ENCODE data around the gene KLHL40.
A peak's percentile ranks its signal among the peaks of the same experiment; 100 is the strongest.

The KLHL40 gene

DNA sequence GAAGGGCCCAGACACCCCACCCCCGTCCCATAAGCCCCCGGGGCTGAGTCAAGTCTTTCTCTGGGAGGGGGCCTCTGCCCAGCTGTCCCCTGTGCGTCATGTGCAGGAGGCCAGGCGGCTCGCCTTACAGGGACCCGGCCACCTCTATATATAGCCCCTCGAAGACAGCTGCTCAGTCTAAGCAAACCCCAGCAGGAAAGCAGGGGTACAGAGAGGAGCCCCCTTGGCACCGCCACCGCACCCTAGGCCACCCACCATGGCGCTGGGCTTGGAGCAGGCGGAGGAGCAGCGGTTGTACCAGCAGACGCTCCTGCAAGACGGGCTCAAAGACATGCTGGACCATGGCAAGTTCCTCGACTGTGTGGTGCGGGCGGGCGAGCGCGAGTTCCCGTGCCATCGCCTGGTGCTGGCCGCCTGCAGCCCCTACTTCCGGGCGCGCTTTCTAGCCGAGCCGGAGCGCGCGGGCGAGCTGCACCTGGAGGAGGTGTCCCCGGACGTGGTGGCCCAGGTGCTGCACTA is at the start of gene KLHL40:
KLHL40 (plus strand) TSS at position 175 of the 519 bp plus-strand sequence; CDS start at position 257, 82 bp downstream.
- no peak for DNase-seq (ENCODE audit: low spot score)

GRCh38 chr3:42637001-42637400 is 48.3 kb upstream of the KLHL40 start:
- no peak for DNase-seq (ENCODE audit: low spot score)

- DNase-seq (ENCODE audit: low spot score) = no peak
Measured at GRCh38 chr3:42638339-42638842, 46.9 kb upstream of the KLHL40 start.

DNA sequence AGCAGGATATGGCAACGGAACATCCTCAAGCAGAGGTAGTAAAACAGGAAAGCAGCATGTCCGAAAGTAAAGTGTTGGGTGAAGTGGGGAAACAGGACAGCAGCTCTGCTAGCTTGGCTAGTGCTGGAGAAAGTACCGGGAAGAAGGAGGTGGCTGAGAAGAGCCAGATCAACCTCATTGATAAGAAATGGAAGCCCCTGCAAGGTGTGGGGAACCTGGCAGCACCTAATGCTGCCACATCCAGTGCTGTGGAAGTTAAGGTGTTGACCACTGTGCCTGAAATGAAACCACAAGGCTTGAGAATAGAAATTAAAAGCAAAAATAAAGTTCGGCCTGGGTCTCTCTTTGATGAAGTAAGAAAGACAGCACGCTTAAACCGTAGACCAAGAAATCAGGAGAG is 46.1 kb upstream of the KLHL40 start:
- DNase-seq (ENCODE audit: low spot score) = no peak

GRCh38 chr3:42640129-42640528 is 45.2 kb upstream of the KLHL40 start:
- DNase-seq (ENCODE audit: low spot score) = no peak

- DNase-seq (ENCODE audit: low spot score) = no peak
Measured at GRCh38 chr3:42640771-42641370, 44.5 kb upstream of the KLHL40 start.

DNA sequence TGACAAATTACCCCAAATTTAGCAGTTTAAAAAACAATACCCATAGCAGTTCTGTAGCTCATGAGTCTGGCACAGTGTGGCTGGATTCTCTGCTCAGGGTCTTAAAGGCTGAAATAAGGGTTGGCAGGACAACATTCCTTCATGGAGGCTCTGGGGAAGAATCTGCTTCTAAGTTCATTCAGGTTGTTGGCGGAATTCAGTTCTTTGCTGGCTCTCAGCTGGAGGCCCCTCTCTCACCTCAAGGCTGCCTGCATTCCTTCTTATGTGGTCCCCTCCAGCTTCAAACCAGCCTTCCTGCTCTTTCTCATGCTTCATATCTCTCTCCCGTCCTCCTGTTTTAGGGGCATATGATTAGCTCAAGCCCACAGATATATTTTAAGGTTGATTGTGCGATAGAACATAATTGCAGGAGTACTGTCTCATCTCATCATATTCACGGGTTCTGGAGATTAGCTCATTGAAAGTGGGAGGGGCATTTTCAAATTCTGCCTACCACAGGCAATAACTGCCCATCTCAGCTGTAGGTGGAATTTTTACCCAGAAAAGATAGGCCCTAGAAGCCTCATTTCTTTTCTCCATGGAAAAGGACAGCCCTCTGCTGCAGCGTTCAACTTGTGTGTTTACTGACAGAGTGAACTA is 37.4 kb upstream of the KLHL40 start:
- no peak for DNase-seq (ENCODE audit: low spot score)

GRCh38 chr3:42649006-42649405 is 36.3 kb upstream of the KLHL40 start:
- DNase-seq (ENCODE audit: low spot score) = no peak

- no peak for DNase-seq (ENCODE audit: low spot score)
Measured at GRCh38 chr3:42649783-42650182, 35.6 kb upstream of the KLHL40 start.

DNA sequence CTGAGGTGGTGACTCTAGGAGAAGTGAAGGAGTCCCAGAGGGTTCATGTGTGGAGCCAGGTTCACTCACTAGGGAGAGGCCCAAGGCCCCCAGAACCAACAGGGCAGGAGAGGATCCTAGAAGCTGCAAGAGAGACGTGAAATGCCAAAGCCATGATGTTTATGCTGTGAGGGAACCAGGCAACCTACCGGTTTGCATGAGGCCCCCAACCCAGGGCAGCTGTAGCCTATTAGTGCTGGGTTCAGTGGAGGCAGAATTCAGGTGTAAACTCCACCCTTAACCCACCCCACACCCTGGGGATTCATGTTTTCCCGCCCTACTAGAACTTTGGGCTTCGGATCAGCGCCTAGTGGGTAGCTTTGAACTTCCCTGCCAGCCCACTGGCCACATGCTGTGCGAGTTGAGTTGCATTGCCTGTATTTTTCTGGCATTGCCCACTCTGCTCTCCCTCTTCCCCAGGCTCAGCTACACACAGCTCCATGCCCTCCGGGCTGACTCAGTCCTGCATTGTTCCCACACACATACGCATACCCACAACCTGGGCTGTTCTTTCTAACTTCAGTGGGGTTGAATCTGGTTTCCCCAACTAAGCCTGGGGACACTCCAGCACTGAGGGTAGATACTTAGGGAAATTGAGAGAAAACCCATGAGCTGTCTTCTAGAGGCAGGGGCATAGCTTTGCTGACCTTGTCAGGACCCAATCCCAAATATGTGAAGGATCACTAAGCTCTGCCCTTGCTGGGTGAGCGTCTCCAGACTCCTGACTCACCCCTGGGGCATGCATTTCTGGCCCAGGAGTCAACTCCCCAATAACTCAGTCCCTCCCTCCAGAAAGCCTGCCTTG is 33.9 kb upstream of the KLHL40 start:
- DNase-seq (ENCODE audit: low spot score) = no peak

GRCh38 chr3:42652251-42652610 is 33.1 kb upstream of the KLHL40 start:
- DNase-seq (ENCODE audit: low spot score) = no peak

- DNase-seq (ENCODE audit: low spot score) = no peak
Measured at GRCh38 chr3:42652611-42653302, 32.6 kb upstream of the KLHL40 start.

- DNase-seq (ENCODE audit: low spot score) = no peak
Measured at GRCh38 chr3:42653303-42653559, 32.1 kb upstream of the KLHL40 start.

GRCh38 chr3:42653560-42654330 is 31.6 kb upstream of the KLHL40 start, which contains the start of gene ZBTB47:
ZBTB47 (plus strand) TSS chr3:42653697; CDS start chr3:42658356, 4,659 bp downstream.
- DNase-seq (ENCODE audit: low spot score) = peak; percentile 73

DNA sequence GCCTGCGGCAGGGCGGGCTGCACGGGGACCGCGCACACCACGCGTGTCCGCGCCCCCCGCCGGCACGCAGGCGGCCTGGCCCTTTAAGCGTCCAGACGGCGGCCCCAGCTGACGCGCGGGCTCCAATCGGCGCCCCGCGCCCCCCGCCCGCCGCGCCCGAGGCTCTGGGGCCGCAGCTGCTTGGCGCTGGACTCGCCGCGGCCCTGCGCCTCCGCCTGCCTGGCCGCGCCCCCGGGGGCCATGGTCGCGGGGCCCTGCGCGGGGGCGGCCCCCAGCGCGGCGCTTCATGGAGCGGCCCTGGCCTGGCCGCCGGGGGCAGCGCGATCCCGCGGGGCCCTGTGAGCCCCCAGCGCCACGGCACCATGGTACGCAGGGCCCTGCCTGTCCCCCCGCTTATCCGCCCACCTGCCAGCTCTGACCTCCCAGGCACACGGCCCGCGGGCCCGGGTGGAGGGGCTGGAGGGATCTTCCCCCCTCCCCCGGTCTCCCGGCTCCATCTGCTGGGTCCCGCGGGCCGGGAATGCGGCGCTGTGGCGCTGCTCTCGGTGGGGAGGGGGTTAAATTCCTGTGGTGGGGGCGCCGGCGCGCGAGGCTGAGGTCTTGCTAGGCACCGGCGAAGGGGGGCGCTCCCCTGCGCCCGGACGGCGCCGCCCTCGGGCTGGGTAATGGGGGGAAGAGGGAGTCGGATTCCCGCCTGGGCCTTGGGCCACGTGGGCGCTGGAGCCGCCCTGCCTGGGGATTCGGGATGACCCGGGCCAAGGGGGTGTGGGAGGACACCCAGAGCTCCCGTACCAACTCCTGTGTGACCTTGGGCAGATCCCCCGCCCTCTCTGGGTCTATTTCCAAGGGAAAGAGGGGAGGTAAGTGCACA is 30.8 kb upstream of the KLHL40 start:
- peak; percentile 85 for DNase-seq (ENCODE audit: low spot score)

- DNase-seq (ENCODE audit: low spot score) = no peak
Measured at GRCh38 chr3:42655331-42655888, 29.9 kb upstream of the KLHL40 start.

- DNase-seq (ENCODE audit: low spot score) = no peak
Measured at GRCh38 chr3:42655980-42656679, 29.2 kb upstream of the KLHL40 start.

DNA sequence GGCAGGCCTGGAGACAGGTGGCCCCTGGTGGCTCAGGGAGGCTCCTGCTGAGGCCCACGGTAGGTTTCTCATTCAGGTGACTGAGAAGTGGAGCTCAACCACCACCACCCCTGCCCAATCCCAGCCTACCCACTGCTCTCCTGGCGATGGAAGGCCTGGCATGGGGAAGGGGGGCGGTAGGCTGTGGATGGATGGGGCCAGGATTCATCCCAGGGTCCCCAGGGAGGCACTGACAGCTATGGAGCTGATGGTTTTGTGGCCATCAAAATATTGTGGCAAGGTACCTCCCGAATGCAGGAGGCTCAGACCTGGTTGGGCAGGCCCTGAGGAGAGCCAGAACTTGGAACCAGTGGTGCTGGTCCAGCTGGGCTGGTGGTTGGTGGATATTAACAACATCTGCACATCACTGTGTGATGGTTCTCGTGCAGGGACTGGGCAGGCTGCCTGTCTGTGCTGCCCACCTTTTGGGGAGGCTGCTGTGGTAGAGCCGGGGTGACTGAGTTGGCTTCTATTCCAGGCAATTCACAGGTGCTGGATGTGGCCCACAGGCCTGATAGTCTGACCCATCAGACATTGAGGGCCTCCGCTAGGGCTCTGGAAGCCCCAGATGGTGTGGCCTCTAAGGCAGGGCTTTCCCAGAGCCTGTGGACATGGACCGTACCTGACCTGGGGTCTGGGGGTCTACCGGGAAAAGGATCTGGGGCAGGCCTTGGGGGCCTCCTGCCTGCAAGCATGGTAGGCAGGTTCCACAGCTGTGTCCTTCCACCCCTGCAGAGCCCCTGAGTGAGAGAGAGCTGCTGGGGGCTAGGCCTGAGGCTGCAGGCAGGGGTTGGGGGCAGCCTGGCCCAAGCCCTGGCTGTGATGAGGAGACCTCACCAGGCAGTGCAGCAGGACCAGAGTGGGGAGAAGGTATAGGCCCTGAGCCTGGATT is 28.4 kb upstream of the KLHL40 start:
- DNase-seq (ENCODE audit: low spot score) = no peak

All from HuH-7.5 (cell line).